Measurements from ENCODE around the gene ZNF157.
A peak's percentile ranks its signal among the peaks of the same experiment; 100 is the strongest.

Gene ZNF157

GRCh38 chrX:47390780-47391179, 20.4 kb downstream of the ZNF157 start:
- Histone ChIP-seq H3K9me3 (ENCODE audit: insufficient read depth, low read length) (no peaks in the 10 kb centered on the region), H3K4me3 (ENCODE audit: insufficient read length, low read depth) (no peak overlapping the region), H3K4me1 (ENCODE audit: insufficient read depth, insufficient read length) (no peaks in the 10 kb centered on the region), H3K27me3 (ENCODE audit: insufficient read depth, insufficient read length) (no peaks in the 10 kb centered on the region), H3K9ac (ENCODE audit: insufficient read length, low read depth) (no peak overlapping the region), H3K36me3 (ENCODE audit: insufficient read depth, insufficient read length, low read length) (no peaks in the 10 kb centered on the region)
- DNase-seq (ENCODE audit: low read depth, low spot score) = no peak
- no peak for TF ChIP-seq YY1 (IDR thresholded peaks at IDR 0.05; ENCODE audit: insufficient read depth, insufficient read length)
- TF ChIP-seq ZNF274 (IDR thresholded peaks at IDR 0.05; ENCODE audit: low read depth, low read length) = no peak
- no peak for TF ChIP-seq SUZ12 (IDR thresholded peaks at IDR 0.05; ENCODE audit: extremely low read depth, insufficient read depth, insufficient read length)

DNA sequence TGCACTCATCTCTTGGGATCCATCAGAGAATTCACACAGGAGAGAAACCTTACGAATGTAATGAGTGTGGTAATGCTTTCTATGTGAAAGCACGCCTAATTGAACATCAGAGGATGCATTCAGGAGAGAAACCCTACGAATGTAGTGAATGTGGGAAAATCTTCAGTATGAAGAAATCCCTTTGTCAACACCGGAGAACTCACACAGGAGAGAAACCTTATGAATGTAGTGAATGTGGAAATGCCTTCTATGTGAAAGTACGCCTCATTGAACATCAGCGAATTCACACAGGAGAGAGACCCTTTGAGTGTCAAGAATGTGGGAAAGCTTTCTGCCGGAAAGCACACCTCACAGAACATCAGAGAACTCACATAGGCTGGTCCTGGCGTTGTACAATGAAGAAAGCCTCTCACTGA, 42.8 kb downstream of the ZNF157 start:
- no peak overlapping the region for H3K4me3 ChIP-seq (ENCODE audit: insufficient read length, low read depth)
- TF ChIP-seq SUZ12 (IDR thresholded peaks at IDR 0.05; ENCODE audit: extremely low read depth, insufficient read depth, insufficient read length) (no peak), ZNF274 (IDR thresholded peaks at IDR 0.05; ENCODE audit: low read depth, low read length) (peak; percentile 96)
- peaks cover 50% of the 10 kb centered on the region for H3K9me3 ChIP-seq (ENCODE audit: insufficient read depth, low read length)
- no peaks in the 10 kb centered on the region for H3K36me3 ChIP-seq (ENCODE audit: insufficient read depth, insufficient read length, low read length)
- no peaks in the 10 kb centered on the region for H3K4me1 ChIP-seq (ENCODE audit: insufficient read depth, insufficient read length)
- H3K27me3 ChIP-seq (ENCODE audit: insufficient read depth, insufficient read length) = no peaks in the 10 kb centered on the region
- no peak for DNase-seq (ENCODE audit: low read depth, low spot score)
- no peak overlapping the region for H3K9ac ChIP-seq (ENCODE audit: insufficient read length, low read depth)

DNA sequence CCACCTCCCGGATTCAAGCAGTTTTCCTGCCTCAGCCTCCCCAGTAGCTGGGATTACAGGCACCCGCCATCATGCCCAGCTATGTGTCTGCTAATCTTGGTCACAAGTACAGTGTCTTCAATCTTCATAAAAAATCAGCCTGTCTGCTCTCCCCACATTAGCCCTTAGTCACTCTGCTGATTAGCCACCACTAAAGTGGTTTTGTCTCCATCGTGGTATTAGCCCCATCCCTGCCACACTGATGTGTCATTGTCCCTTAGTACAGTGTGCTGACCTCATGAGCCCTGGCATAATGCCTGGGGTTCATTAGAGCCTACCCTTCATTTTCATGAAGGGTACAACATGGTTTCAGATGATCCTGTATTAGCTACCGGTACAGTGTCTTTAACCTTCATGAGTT, 49.9 kb downstream of the ZNF157 start:
- DNase-seq (ENCODE audit: low read depth, low spot score) = no peak
- no peak overlapping the region for H3K4me3 ChIP-seq (ENCODE audit: insufficient read length, low read depth)
- H3K9me3 ChIP-seq (ENCODE audit: insufficient read depth, low read length) = no peaks in the 10 kb centered on the region
- no peaks in the 10 kb centered on the region for H3K36me3 ChIP-seq (ENCODE audit: insufficient read depth, insufficient read length, low read length)
- no peaks in the 10 kb centered on the region for H3K27me3 ChIP-seq (ENCODE audit: insufficient read depth, insufficient read length)
- TF ChIP-seq SUZ12 (IDR thresholded peaks at IDR 0.05; ENCODE audit: extremely low read depth, insufficient read depth, insufficient read length) (no peak), ZNF274 (IDR thresholded peaks at IDR 0.05; ENCODE audit: low read depth, low read length) (no peak), YY1 (IDR thresholded peaks at IDR 0.05; ENCODE audit: insufficient read depth, insufficient read length) (no peak)
- no peaks in the 10 kb centered on the region for H3K4me1 ChIP-seq (ENCODE audit: insufficient read depth, insufficient read length)
- H3K9ac ChIP-seq (ENCODE audit: insufficient read length, low read depth) = no peak overlapping the region

- H3K9me3 ChIP-seq (ENCODE audit: insufficient read depth, low read length) = no peaks in the 10 kb centered on the region
- H3K27me3 ChIP-seq (ENCODE audit: insufficient read depth, insufficient read length) = no peaks in the 10 kb centered on the region
- H3K4me3 ChIP-seq (ENCODE audit: insufficient read length, low read depth) = no peak overlapping the region
- TF ChIP-seq ZNF274 (IDR thresholded peaks at IDR 0.05; ENCODE audit: low read depth, low read length) (no peak), YY1 (IDR thresholded peaks at IDR 0.05; ENCODE audit: insufficient read depth, insufficient read length) (no peak), SUZ12 (IDR thresholded peaks at IDR 0.05; ENCODE audit: extremely low read depth, insufficient read depth, insufficient read length) (no peak)
- DNase-seq (ENCODE audit: low read depth, low spot score) = no peak
- H3K36me3 ChIP-seq (ENCODE audit: insufficient read depth, insufficient read length, low read length) = no peaks in the 10 kb centered on the region
- H3K4me1 ChIP-seq (ENCODE audit: insufficient read depth, insufficient read length) = no peaks in the 10 kb centered on the region
- no peak overlapping the region for H3K9ac ChIP-seq (ENCODE audit: insufficient read length, low read depth)
Measured at GRCh38 chrX:47420962-47421361, 50.6 kb downstream of the ZNF157 start.

- H3K4me3 ChIP-seq (ENCODE audit: insufficient read length, low read depth) = no peak overlapping the region
- TF ChIP-seq SUZ12 (IDR thresholded peaks at IDR 0.05; ENCODE audit: extremely low read depth, insufficient read depth, insufficient read length) (no peak), YY1 (IDR thresholded peaks at IDR 0.05; ENCODE audit: insufficient read depth, insufficient read length) (no peak), ZNF274 (IDR thresholded peaks at IDR 0.05; ENCODE audit: low read depth, low read length) (no peak)
- no peaks in the 10 kb centered on the region for H3K36me3 ChIP-seq (ENCODE audit: insufficient read depth, insufficient read length, low read length)
- H3K9me3 ChIP-seq (ENCODE audit: insufficient read depth, low read length) = no peaks in the 10 kb centered on the region
- no peaks in the 10 kb centered on the region for H3K27me3 ChIP-seq (ENCODE audit: insufficient read depth, insufficient read length)
- no peak for DNase-seq (ENCODE audit: low read depth, low spot score)
- H3K9ac ChIP-seq (ENCODE audit: insufficient read length, low read depth) = no peak overlapping the region
- H3K4me1 ChIP-seq (ENCODE audit: insufficient read depth, insufficient read length) = no peaks in the 10 kb centered on the region
Measured at GRCh38 chrX:47422444-47422843, 52.1 kb downstream of the ZNF157 start.

DNA sequence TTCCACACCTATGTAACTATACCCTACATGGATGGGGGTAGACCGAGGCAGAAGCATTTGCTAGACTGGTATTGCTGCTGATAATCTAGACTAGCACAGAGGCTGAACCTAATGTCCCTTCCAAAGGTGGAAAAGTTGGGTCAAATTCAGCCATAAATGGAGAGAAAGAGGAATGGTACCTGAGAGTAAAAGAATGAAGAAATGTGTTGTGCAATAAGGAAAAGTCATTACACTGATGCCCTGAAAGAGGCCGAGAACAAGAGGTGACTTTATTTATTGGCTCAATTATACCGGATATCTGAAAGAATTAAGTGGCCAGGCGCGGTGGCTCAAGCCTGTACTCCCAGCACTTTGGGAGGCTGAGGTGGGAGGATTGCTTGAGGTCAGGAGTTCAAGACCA, 60.5 kb downstream of the ZNF157 start:
- no peak for DNase-seq (ENCODE audit: low read depth, low spot score)
- no peaks in the 10 kb centered on the region for H3K36me3 ChIP-seq (ENCODE audit: insufficient read depth, insufficient read length, low read length)
- H3K27me3 ChIP-seq (ENCODE audit: insufficient read depth, insufficient read length) = no peaks in the 10 kb centered on the region
- no peak overlapping the region for H3K9ac ChIP-seq (ENCODE audit: insufficient read length, low read depth)
- no peaks in the 10 kb centered on the region for H3K9me3 ChIP-seq (ENCODE audit: insufficient read depth, low read length)
- no peak overlapping the region for H3K4me3 ChIP-seq (ENCODE audit: insufficient read length, low read depth)
- H3K4me1 ChIP-seq (ENCODE audit: insufficient read depth, insufficient read length) = no peaks in the 10 kb centered on the region
- no peak for TF ChIP-seq YY1 (IDR thresholded peaks at IDR 0.05; ENCODE audit: insufficient read depth, insufficient read length)
- no peak for TF ChIP-seq SUZ12 (IDR thresholded peaks at IDR 0.05; ENCODE audit: extremely low read depth, insufficient read depth, insufficient read length)
- no peak for TF ChIP-seq ZNF274 (IDR thresholded peaks at IDR 0.05; ENCODE audit: low read depth, low read length)

- peak; percentile 16 for DNase-seq (ENCODE audit: low read depth, low spot score)
- Histone ChIP-seq H3K36me3 (ENCODE audit: insufficient read depth, insufficient read length, low read length) (peaks cover 39% of the 10 kb centered on the region), H3K9me3 (ENCODE audit: insufficient read depth, low read length) (peaks cover 62% of the 10 kb centered on the region)
Measured at GRCh38 chrX:47446431-47446830, 76.1 kb downstream of the ZNF157 start.

GRCh38 chrX:47446971-47447370, 76.6 kb downstream of the ZNF157 start:
- TF ChIP-seq SUZ12 (IDR thresholded peaks at IDR 0.05; ENCODE audit: extremely low read depth, insufficient read depth, insufficient read length) (no peak), ZNF274 (IDR thresholded peaks at IDR 0.05; ENCODE audit: low read depth, low read length) (no peak), YY1 (IDR thresholded peaks at IDR 0.05; ENCODE audit: insufficient read depth, insufficient read length) (no peak)
- Histone ChIP-seq H3K9ac (ENCODE audit: insufficient read length, low read depth) (no peak overlapping the region), H3K27me3 (ENCODE audit: insufficient read depth, insufficient read length) (no peaks in the 10 kb centered on the region), H3K4me3 (ENCODE audit: insufficient read length, low read depth) (no peak overlapping the region), H3K4me1 (ENCODE audit: insufficient read depth, insufficient read length) (no peaks in the 10 kb centered on the region), H3K36me3 (ENCODE audit: insufficient read depth, insufficient read length, low read length) (peaks cover 41% of the 10 kb centered on the region), H3K9me3 (ENCODE audit: insufficient read depth, low read length) (peaks cover 64% of the 10 kb centered on the region)
- no peak for DNase-seq (ENCODE audit: low read depth, low spot score)

More at GRCh38 chrX:47446431-47446830, 76.1 kb downstream of the ZNF157 start:
- Histone ChIP-seq H3K9ac (ENCODE audit: insufficient read length, low read depth) (no peak overlapping the region), H3K27me3 (ENCODE audit: insufficient read depth, insufficient read length) (no peaks in the 10 kb centered on the region), H3K4me1 (ENCODE audit: insufficient read depth, insufficient read length) (no peaks in the 10 kb centered on the region), H3K4me3 (ENCODE audit: insufficient read length, low read depth) (no peak overlapping the region)
- TF ChIP-seq SUZ12 (IDR thresholded peaks at IDR 0.05; ENCODE audit: extremely low read depth, insufficient read depth, insufficient read length) = no peak
- TF ChIP-seq ZNF274 (IDR thresholded peaks at IDR 0.05; ENCODE audit: low read depth, low read length) = no peak
- no peak for TF ChIP-seq YY1 (IDR thresholded peaks at IDR 0.05; ENCODE audit: insufficient read depth, insufficient read length)

Data from NT2/D1 (cell line).